Epithelial cell of proximal tubule (primary cell): ENCODE results near the gene FZD1. TPM values are rescaled to one million over a fixed set of nuclear protein-coding genes. Genes with fewer than 3 reads are reported as not detected.

ENCODE experiments used
- DNase-seq: peaks from one replicate; pipeline ENCODE4 v3.0.0-alpha.2; 2011; ENCODE audit warnings: low read depth
- H3K4me3 ChIP-seq: 2 replicates; pipeline ENCODE4 v1.5.1; 2011; ENCODE audit warnings: low read depth, mild to moderate bottlenecking, low read length
- CTCF ChIP-seq: conservative IDR thresholded peaks from 2 replicates; pipeline ENCODE4 v1.5.1; 2012; ENCODE audit warnings: low read depth, mild to moderate bottlenecking, low read length
- total RNA-seq: library from RNA; depleted of rRNA; stranded (reverse); fragments of >200 nt; gene quantifications from 2 replicates; pipeline ENCODE4 v1.2.3, GENCODE V29; 2015

Gene FZD1
- total RNA-seq, 1 donor from 2014 or later = 4.7 TPM

GRCh38 chr7:91310830-91311460 is 46.7 kb downstream of the FZD1 start:
- no peak for TF ChIP-seq CTCF
- DNase-seq = no peak
- H3K4me3 ChIP-seq = no peak overlapping the region

GRCh38 chr7:91311839-91312238 is 47.6 kb downstream of the FZD1 start:
- TF ChIP-seq CTCF = no peak
- no peak overlapping the region for H3K4me3 ChIP-seq
- no peak for DNase-seq

- TF ChIP-seq CTCF = no peak
- DNase-seq = no peak
- H3K4me3 ChIP-seq = no peak overlapping the region
These were observed 48.9 kb downstream of the FZD1 start for GRCh38 chr7:91313113-91313512.

GRCh38 chr7:91314591-91315323 is 50.5 kb downstream of the FZD1 start:
- TF ChIP-seq CTCF = no peak
- no peak overlapping the region for H3K4me3 ChIP-seq
- no peak for DNase-seq

- no peak for DNase-seq
- H3K4me3 ChIP-seq = no peak overlapping the region
- TF ChIP-seq CTCF = no peak
These were observed 52.2 kb downstream of the FZD1 start for GRCh38 chr7:91316426-91316825.

- no peak for TF ChIP-seq CTCF
- H3K4me3 ChIP-seq = no peak overlapping the region
- DNase-seq = no peak
These were observed 55.1 kb downstream of the FZD1 start for GRCh38 chr7:91319351-91319750.
